PC-3 (cell line): ENCODE data around the gene AFG1L.

Experiments
- CTCF ChIP-seq: fragments of 300-600 bp; sonication (generic); conservative IDR thresholded peaks from 2 replicates; pipeline ENCODE4 v1.5.1; 2017; ENCODE audit warnings: antibody characterized with exemption, low read depth, mild to moderate bottlenecking, low read length
- EZH2 ChIP-seq: fragments of 300-600 bp; sonication (generic); IDR thresholded peaks from one replicate; pipeline ENCODE4 v1.6.1; 2017; ENCODE audit warnings: antibody characterized with exemption, mild to moderate bottlenecking, low read length; ENCODE audit not compliant: unreplicated experiment
- EZH2phosphoT487 ChIP-seq: fragments of 300-600 bp; sonication (generic); IDR thresholded peaks from 2 replicates; pipeline ENCODE4 v1.6.1; 2018; ENCODE audit warnings: mild to moderate bottlenecking, antibody characterized with exemption, low read length, borderline replicate concordance

GRCh38 chr6:108286366-108286765, 8.5 kb upstream of the AFG1L start:
- TF ChIP-seq CTCF (no peak), EZH2 (no peak), EZH2phosphoT487 (no peak)
